ENCODE data around the gene DCANP1. TPM values are rescaled to one million over a fixed set of nuclear protein-coding genes. Genes with fewer than 3 reads are reported as not detected.
"Not testable (repeated sequence)": the region's sequence is repeated elsewhere in the genome, so short reads cannot be mapped to it uniquely, and the experiment has no call there.

DCANP1 gene, protein sequence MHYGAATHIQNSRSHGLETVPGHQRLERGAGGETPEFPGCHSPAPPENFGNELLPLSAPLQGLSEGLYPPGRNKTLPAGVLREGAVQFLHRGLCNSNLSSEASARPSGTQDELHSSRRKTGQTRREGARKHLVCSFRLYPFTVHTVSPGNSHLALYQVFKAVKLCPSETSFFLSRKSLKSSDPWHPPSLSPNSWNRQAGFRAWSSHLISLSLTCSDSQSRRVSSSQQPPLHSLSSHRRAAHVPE
- total RNA-seq (2021; ENCODE audit: unreplicated experiment), result not detected
- not detected in 2 replicates for polyA plus RNA-seq (2012)
- not detected for Bru-seq, nascent RNA
- not detected for BruChase-seq, experiment 1, labeled RNA remaining after a 6-hour chase
- not detected for BruChase-seq, experiment 2, labeled RNA remaining after a 2-hour chase
- long read RNA-seq, result 0 reads

DNA sequence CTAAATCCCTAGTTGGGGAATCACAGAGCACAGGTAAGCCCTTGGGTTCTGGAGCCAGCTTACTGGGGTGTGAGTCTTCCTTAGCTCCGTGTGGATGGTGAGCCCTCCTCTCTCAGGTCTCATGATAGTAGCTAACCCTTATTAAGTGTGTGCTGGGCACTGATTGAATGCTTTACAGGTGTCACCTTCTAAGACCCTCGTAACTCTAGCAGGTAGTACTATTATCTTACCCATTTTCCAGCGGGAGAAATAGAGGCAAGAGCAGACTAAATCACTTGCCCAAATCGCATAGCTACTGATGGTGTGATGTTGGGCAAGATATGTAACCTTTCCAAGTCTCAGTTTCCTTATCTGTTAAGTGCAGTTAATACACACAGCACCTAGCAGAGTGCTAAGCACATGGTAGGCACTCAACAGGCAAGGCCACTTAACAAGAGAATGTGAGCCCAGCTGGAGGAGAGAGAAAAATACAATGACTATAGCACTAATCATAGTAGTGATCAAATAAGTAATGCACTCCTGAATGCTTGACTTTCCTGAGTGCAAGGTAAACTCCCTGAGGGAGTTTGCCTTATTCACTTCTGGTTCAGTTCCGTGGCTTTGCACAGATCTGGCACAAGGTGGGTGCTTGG, at the start of gene DCANP1:
DCANP1 (minus strand) TSS at position 51 of the 632 bp plus-strand sequence. CDS start 240 bp downstream, outside the sequence.
- no peak for TF ChIP-seq RAD21 (IDR thresholded peaks at IDR 0.05; ENCODE audit: low read depth)
- TF ChIP-seq SRF (IDR thresholded peaks at IDR 0.05; ENCODE audit: low read depth), result no peak
- no peak for TF ChIP-seq ATF3 (IDR thresholded peaks at IDR 0.05)
- no peak for TF ChIP-seq YY1 (IDR thresholded peaks at IDR 0.05; ENCODE audit: extremely low read depth, insufficient replicate concordance, low read depth, low read length)
- no peak for TF ChIP-seq CEBPB (IDR thresholded peaks at IDR 0.05; ENCODE audit: low read depth)
- TF ChIP-seq POLR2A (IDR thresholded peaks at IDR 0.05; ENCODE audit: borderline replicate concordance, extremely low read depth, insufficient read depth, insufficient read length), result no peak
- DNase-seq (ENCODE audit: low read depth, low spot score) (no peak), ATAC-seq (no peak)
- no peaks in the 10 kb centered on the region for H3K79me2 ChIP-seq (ENCODE audit: insufficient read depth, low read length)
- H3K4me3 ChIP-seq (replicated peaks in 1 of 2; ENCODE audit: low read depth in 1 of 2, low read length in 2 of 2), result no peak within 1 kb of the TSS
- no TSS peak for BruUV-seq (replicated peaks)
- H3K27me3 ChIP-seq (ENCODE audit: insufficient read depth, low read length), result no peaks in the 10 kb centered on the region; the same call in 1 of the 2 replicates
- no peak within 1 kb of the TSS for H3K4me2 ChIP-seq (ENCODE audit: low read length)
- H3K9me3 ChIP-seq (ENCODE audit: control insufficient read depth in 1 of 2, insufficient read depth in 1 of 2, low read depth in 1 of 2, low read length in 2 of 2), result no peaks in the 10 kb centered on the region
- H3K9ac ChIP-seq (ENCODE audit: low read length), result no peak within 1 kb of the TSS
- H4K20me1 ChIP-seq (ENCODE audit: insufficient read depth), result no peaks in the 10 kb centered on the region
- CTCF ChIA-PET, result interaction anchor here (1.8 to 2.6 kb wide), 2 partner anchors 10 to 15 kb away, joined by 5 to 8 read pairs; no protein-coding TSS in a partner anchor
- no peak within 1 kb of the TSS for H2AFZ ChIP-seq (ENCODE audit: low read depth, low read length, poor library complexity, severe bottlenecking)
- no peaks in the 10 kb centered on the region for H3K36me3 ChIP-seq (ENCODE audit: control insufficient read depth in 1 of 2, insufficient read depth in 2 of 2, low read length in 2 of 2)
- POLR2A ChIA-PET, result no interaction called here
- H3K4me1 ChIP-seq (ENCODE audit: control insufficient read depth in 1 of 2, insufficient read depth in 2 of 2, low read length in 2 of 2), result no peaks in the 10 kb centered on the region
- H3K27ac ChIP-seq (ENCODE audit: low read depth, low read length), result no peak within 1 kb of the TSS
- RAD21 ChIA-PET (ENCODE audit: low non-redundant PET in 1 of 2, low total read pairs in 2 of 2, uncharacterized antibody in 2 of 2, unreplicated experiment in 2 of 2), result no interaction called here
- H3K9me2 ChIP-seq (ENCODE audit: insufficient read depth), result no peaks in the 10 kb centered on the region
- intact Hi-C loops (cut with micrococcal nuclease), result no loop called here

- H3K4me2 ChIP-seq (ENCODE audit: low read length); H3K27ac ChIP-seq (ENCODE audit: low read depth, low read length); CTCF ChIA-PET; H3K27me3 ChIP-seq (ENCODE audit: insufficient read depth, low read length); BruUV-seq (replicated peaks); H3K9me3 ChIP-seq (ENCODE audit: control insufficient read depth in 1 of 2, insufficient read depth in 1 of 2, low read depth in 1 of 2, low read length in 2 of 2); intact Hi-C loops (cut with micrococcal nuclease); DNase-seq (ENCODE audit: low read depth, low spot score); H3K79me2 ChIP-seq (ENCODE audit: insufficient read depth, low read length); H3K9me2 ChIP-seq (ENCODE audit: insufficient read depth); H3K4me3 ChIP-seq (replicated peaks in 1 of 2; ENCODE audit: low read depth in 1 of 2, low read length in 2 of 2); ATAC-seq; H3K9ac ChIP-seq (ENCODE audit: low read length); H2AFZ ChIP-seq (ENCODE audit: low read depth, low read length, poor library complexity, severe bottlenecking); POLR2A ChIA-PET; H4K20me1 ChIP-seq (ENCODE audit: insufficient read depth); H3K36me3 ChIP-seq (ENCODE audit: control insufficient read depth in 1 of 2, insufficient read depth in 2 of 2, low read length in 2 of 2); RAD21 ChIA-PET (ENCODE audit: low non-redundant PET in 1 of 2, low total read pairs in 2 of 2, uncharacterized antibody in 2 of 2, unreplicated experiment in 2 of 2): not testable (repeated sequence)
- H3K4me1 ChIP-seq (ENCODE audit: control insufficient read depth in 1 of 2, insufficient read depth in 2 of 2, low read length in 2 of 2), result peaks cover 0 to 33% of the 10 kb centered on the region in 2 experiments; a peak in 2 of 4 replicates
Observed at GRCh38 chr5:135495531-135495930, 48.4 kb upstream of the DCANP1 start.
